Suprapubic skin (tissue), 4 donors: ENCODE measurements around the gene GNAQ. TPM values are rescaled to one million over a fixed set of nuclear protein-coding genes. Genes with fewer than 3 reads are reported as not detected.

Experiments
- DNase-seq, 2 donors: peaks; one replicate each; pipeline ENCODE4 v3.0.0-alpha.2; 2019; ENCODE audit warnings: low spot score in 2 of 2
- H3K27ac ChIP-seq: fragments of 200-600 bp; sonication (generic); one replicate; pipeline ENCODE4 v1.5.1; 2019
- H3K27me3 ChIP-seq: fragments of 200-600 bp; sonication (generic); one replicate; pipeline ENCODE4 v1.5.1; 2019
- H3K36me3 ChIP-seq: fragments of 200-600 bp; sonication (generic); one replicate; pipeline ENCODE4 v1.5.1; 2019
- H3K4me1 ChIP-seq: fragments of 200-600 bp; sonication (generic); one replicate; pipeline ENCODE4 v1.5.1; 2019
- H3K4me3 ChIP-seq: fragments of 200-600 bp; sonication (generic); one replicate; pipeline ENCODE4 v1.5.1; 2019; ENCODE audit warnings: mild to moderate bottlenecking
- H3K9me3 ChIP-seq: fragments of 200-600 bp; sonication (generic); one replicate; pipeline ENCODE4 v1.5.1; 2019
- EP300 ChIP-seq: sonication (generic); formaldehyde crosslinking; IDR thresholded peaks from one replicate; pipeline ENCODE4 v1.6.1; 2017; ENCODE audit warnings: antibody characterized with exemption
- POLR2A ChIP-seq, 2 donors: fragments of 450-650 bp; IDR thresholded peaks; one replicate each; pipeline ENCODE4 v1.6.1; 2017; ENCODE audit warnings: antibody characterized with exemption in 2 of 2, mild to moderate bottlenecking in 2 of 2, moderate library complexity in 2 of 2
- POLR2AphosphoS5 ChIP-seq, 3 donors: sonication (generic); formaldehyde crosslinking; IDR thresholded peaks; one replicate each; pipeline ENCODE4 v1.6.1; 2017; ENCODE audit warnings: antibody characterized with exemption in 3 of 3
- WGBS: methylation state at CpG from one replicate; pipeline ENCODE4 v1.1.5; 2018; 5-methylcytosine and 5-hydroxymethylcytosine counted together
- total RNA-seq, 4 donors: library from RNA; depleted of rRNA; stranded (reverse); fragments of >200 nt; gene quantifications; one replicate each; pipeline ENCODE4 v1.1.0, GENCODE V29; 2016
- TF ChIP-seq, protein P1 (sequence below), 2 donors: fragments of 200-600 bp in 1 of 2; fragments of 450-650 bp in 1 of 2; sonication (generic) in 1 of 2; IDR thresholded peaks; one replicate each; pipeline ENCODE4 v1.5.1; 2016 to 2019; ENCODE audit warnings: antibody characterized with exemption in 2 of 2, mild to moderate bottlenecking in 1 of 2, moderate library complexity in 1 of 2

Gene GNAQ
- total RNA-seq, 4 donors from 2014 or later, result 16.0 to 29.0 (median 17.7) TPM

- no peak for TF ChIP-seq POLR2A (IDR thresholded peaks at IDR 0.05)
- no peak for TF ChIP-seq EP300
- TF ChIP-seq POLR2AphosphoS5 (IDR thresholded peaks at IDR 0.05), result no peak
- TF ChIP-seq, protein P1, sequence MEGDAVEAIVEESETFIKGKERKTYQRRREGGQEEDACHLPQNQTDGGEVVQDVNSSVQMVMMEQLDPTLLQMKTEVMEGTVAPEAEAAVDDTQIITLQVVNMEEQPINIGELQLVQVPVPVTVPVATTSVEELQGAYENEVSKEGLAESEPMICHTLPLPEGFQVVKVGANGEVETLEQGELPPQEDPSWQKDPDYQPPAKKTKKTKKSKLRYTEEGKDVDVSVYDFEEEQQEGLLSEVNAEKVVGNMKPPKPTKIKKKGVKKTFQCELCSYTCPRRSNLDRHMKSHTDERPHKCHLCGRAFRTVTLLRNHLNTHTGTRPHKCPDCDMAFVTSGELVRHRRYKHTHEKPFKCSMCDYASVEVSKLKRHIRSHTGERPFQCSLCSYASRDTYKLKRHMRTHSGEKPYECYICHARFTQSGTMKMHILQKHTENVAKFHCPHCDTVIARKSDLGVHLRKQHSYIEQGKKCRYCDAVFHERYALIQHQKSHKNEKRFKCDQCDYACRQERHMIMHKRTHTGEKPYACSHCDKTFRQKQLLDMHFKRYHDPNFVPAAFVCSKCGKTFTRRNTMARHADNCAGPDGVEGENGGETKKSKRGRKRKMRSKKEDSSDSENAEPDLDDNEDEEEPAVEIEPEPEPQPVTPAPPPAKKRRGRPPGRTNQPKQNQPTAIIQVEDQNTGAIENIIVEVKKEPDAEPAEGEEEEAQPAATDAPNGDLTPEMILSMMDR (IDR thresholded peaks at IDR 0.05), result no peak
- Histone ChIP-seq H3K27me3 (no peaks in the 10 kb centered on the region), H3K27ac (no peak overlapping the region), H3K9me3 (no peaks in the 10 kb centered on the region), H3K4me3 (no peak overlapping the region), H3K36me3 (no peaks in the 10 kb centered on the region), H3K4me1 (peaks cover 15% of the 10 kb centered on the region)
- WGBS, result 92% methylated on average over 7 of the region's 7 CpGs
- DNase-seq, result no peak
Measured at GRCh38 chr9:77987081-77987656, 44.4 kb downstream of the GNAQ start.

DNA sequence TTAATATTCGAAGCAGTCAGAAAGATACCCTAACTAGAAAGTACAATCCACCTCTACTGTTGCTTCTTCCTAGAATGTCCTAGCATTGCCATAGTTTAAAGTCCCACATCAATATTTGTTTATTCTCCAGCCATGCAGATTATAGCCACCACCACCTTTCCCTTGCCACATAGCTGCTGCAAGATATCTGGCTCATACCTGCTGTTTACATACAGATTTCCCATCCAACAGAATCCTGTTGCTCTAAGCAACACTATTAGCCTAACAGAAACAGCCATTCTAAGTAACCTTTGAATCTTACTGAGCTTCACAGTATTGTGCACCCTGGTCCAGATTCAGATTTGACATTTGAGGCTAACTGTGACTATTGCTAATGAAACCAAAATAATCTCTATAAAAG lies 45.6 kb downstream of the GNAQ start:
- TF ChIP-seq POLR2A (IDR thresholded peaks at IDR 0.05), result no peak
- no peak for TF ChIP-seq EP300
- TF ChIP-seq, protein P1 (IDR thresholded peaks at IDR 0.05), result no peak
- TF ChIP-seq POLR2AphosphoS5 (IDR thresholded peaks at IDR 0.05), result no peak
- Histone ChIP-seq H3K27ac (no peak overlapping the region), H3K36me3 (no peaks in the 10 kb centered on the region), H3K4me3 (no peak overlapping the region), H3K4me1 (peaks cover 26% of the 10 kb centered on the region), H3K27me3 (no peaks in the 10 kb centered on the region), H3K9me3 (no peaks in the 10 kb centered on the region)
- DNase-seq, result no peak
- 96% methylated on average over 1 of the region's 1 CpG for WGBS

- no peak overlapping the region for H3K27ac ChIP-seq
- no peaks in the 10 kb centered on the region for H3K9me3 ChIP-seq
- peaks cover 25% of the 10 kb centered on the region for H3K4me1 ChIP-seq
- TF ChIP-seq EP300 (no peak), POLR2A (IDR thresholded peaks at IDR 0.05) (no peak), POLR2AphosphoS5 (IDR thresholded peaks at IDR 0.05) (no peak)
- TF ChIP-seq, protein P1 (IDR thresholded peaks at IDR 0.05), result no peak
- no peak for DNase-seq
- no peaks in the 10 kb centered on the region for H3K36me3 ChIP-seq
- 89% methylated on average over 1 of the region's 1 CpG for WGBS
- no peak overlapping the region for H3K4me3 ChIP-seq
- no peaks in the 10 kb centered on the region for H3K27me3 ChIP-seq
Measured at GRCh38 chr9:77983320-77983662, 48.3 kb downstream of the GNAQ start.

- Histone ChIP-seq H3K4me3 (no peak overlapping the region), H3K36me3 (no peaks in the 10 kb centered on the region), H3K27ac (no peak overlapping the region), H3K27me3 (no peaks in the 10 kb centered on the region), H3K4me1 (peaks cover 30% of the 10 kb centered on the region), H3K9me3 (no peaks in the 10 kb centered on the region)
- DNase-seq, result no peak
- TF ChIP-seq POLR2A (IDR thresholded peaks at IDR 0.05) (no peak), EP300 (no peak), POLR2AphosphoS5 (IDR thresholded peaks at IDR 0.05) (no peak)
- TF ChIP-seq, protein P1 (IDR thresholded peaks at IDR 0.05), result no peak
- WGBS, result 82% methylated on average over 7 of the region's 7 CpGs
Measured at GRCh38 chr9:77982581-77983319, 48.9 kb downstream of the GNAQ start.

GRCh38 chr9:77981907-77982306 lies 49.7 kb downstream of the GNAQ start:
- no peak overlapping the region for H3K4me3 ChIP-seq
- H3K27me3 ChIP-seq, result no peaks in the 10 kb centered on the region
- peaks cover 39% of the 10 kb centered on the region for H3K4me1 ChIP-seq
- H3K27ac ChIP-seq, result no peak overlapping the region
- TF ChIP-seq, protein P1 (IDR thresholded peaks at IDR 0.05), result no peak
- TF ChIP-seq POLR2AphosphoS5 (IDR thresholded peaks at IDR 0.05) (no peak), EP300 (no peak), POLR2A (IDR thresholded peaks at IDR 0.05) (no peak)
- H3K36me3 ChIP-seq, result no peaks in the 10 kb centered on the region
- H3K9me3 ChIP-seq, result no peaks in the 10 kb centered on the region
- DNase-seq, result no peak
- 80% methylated on average over 1 of the region's 1 CpG for WGBS
